A673 (cell line): ENCODE data around the gene DKKL1. TPM values are rescaled to one million over a fixed set of nuclear protein-coding genes. Genes with fewer than 3 reads are reported as not detected.

Source experiments
- BruUV-seq: library from RNA; stranded (reverse); fragments of 400-500 nt; replicated peaks from 2 replicates; lab custom pipeline; 2021; lab: Mats Ljungman, UMichigan
- CTCF ChIA-PET: fragments of 300-600 bp; sonication (Branson Sonifier 250); formaldehyde crosslinking; loops from one replicate; lab custom pipeline; 2022; ENCODE audit warnings: antibody characterized with exemption; lab: Charles Lee
- POLR2A ChIA-PET: fragments of 300-600 bp; sonication (Branson Sonifier 250); formaldehyde crosslinking; loops from one replicate; lab custom pipeline; 2022; ENCODE audit warnings: antibody characterized with exemption; ENCODE audit not compliant: low non-redundant PET; lab: Charles Lee
- DNase-seq: peaks from one replicate; pipeline ENCODE4 v3.0.0-alpha.2; 2015; ENCODE audit warnings: low spot score
- H3K27ac ChIP-seq: fragments of 200-600 bp; sonication (generic); 2 replicates; pipeline ENCODE4 v1.5.1; 2016; ENCODE audit warnings: mixed run types, low read depth, mild to moderate bottlenecking, mixed read lengths, antibody characterized with exemption, low read length; ENCODE audit not compliant: poor library complexity, severe bottlenecking
- H3K27me3 ChIP-seq: fragments of 200-600 bp; sonication (generic); replicated peaks from 2 replicates; pipeline ENCODE4 v1.6.1; 2017; ENCODE audit warnings: mixed run types, low read depth, mild to moderate bottlenecking, mixed read lengths, antibody characterized with exemption, low read length; ENCODE audit not compliant: insufficient read depth, poor library complexity
- H3K36me3 ChIP-seq: fragments of 200-600 bp; sonication (generic); 2 replicates; pipeline ENCODE4 v1.6.1; 2016; ENCODE audit warnings: mixed run types, mild to moderate bottlenecking, mixed read lengths, antibody characterized with exemption, low read length; ENCODE audit not compliant: insufficient read depth, poor library complexity, severe bottlenecking
- H3K4me1 ChIP-seq: fragments of 200-600 bp; sonication (generic); 2 replicates; pipeline ENCODE4 v1.6.1; 2017; ENCODE audit warnings: mixed run types, mild to moderate bottlenecking, mixed read lengths, antibody characterized with exemption, low read length; ENCODE audit not compliant: insufficient read depth, poor library complexity, severe bottlenecking
- H3K4me3 ChIP-seq: fragments of 200-600 bp; sonication (generic); 2 replicates; pipeline ENCODE4 v1.5.1; 2016; ENCODE audit warnings: low read depth, mixed run types, mild to moderate bottlenecking, mixed read lengths, low read length; ENCODE audit not compliant: poor library complexity, severe bottlenecking
- H3K9me3 ChIP-seq: fragments of 200-600 bp; sonication (generic); 2 replicates; pipeline ENCODE4 v1.6.1; 2016; ENCODE audit warnings: mixed run types, low read depth, mild to moderate bottlenecking, mixed read lengths, antibody characterized with exemption, low read length; ENCODE audit not compliant: poor library complexity, severe bottlenecking
- CTCF ChIP-seq: fragments of 300-800, 200-600 bp; sonication (generic); conservative IDR thresholded peaks from 2 replicates; pipeline ENCODE4 v1.5.1; 2017; ENCODE audit warnings: low read depth, mild to moderate bottlenecking, antibody characterized with exemption, low read length, moderate library complexity, mixed read lengths
- EZH2 ChIP-seq: fragments of 200-600 bp; sonication (generic); IDR thresholded peaks from 2 replicates; pipeline ENCODE4 v1.6.1; 2017; ENCODE audit warnings: borderline replicate concordance, low read depth, mild to moderate bottlenecking, mixed read lengths, antibody characterized with exemption, low read length; ENCODE audit not compliant: poor library complexity, severe bottlenecking
- intact Hi-C: fragments of 100-400 bp; cut with micrococcal nuclease; formaldehyde crosslinking; loops from one replicate; pipeline ENCODE4 v1.10.0; 2022; ENCODE audit not compliant: unreplicated experiment
- total RNA-seq: library from RNA; stranded (reverse); gene quantifications from 2 replicates; pipeline ENCODE4 v1.2.3, GENCODE V29; 2021

DKKL1 gene
- total RNA-seq, 1 experiment from 2014 or later: 1.2 TPM

- Histone ChIP-seq H3K36me3 (no peaks in the 10 kb centered on the region), H3K27me3 (peaks cover 19% of the 10 kb centered on the region), H3K27ac (no peak overlapping the region), H3K4me3 (no peak overlapping the region), H3K4me1 (no peaks in the 10 kb centered on the region), H3K9me3 (no peaks in the 10 kb centered on the region)
- POLR2A ChIA-PET: no interaction called here
- intact Hi-C loops: no loop called here
- CTCF ChIA-PET: interaction anchor here (0.6 kb wide), 1 partner anchor 343 kb away, joined by 3 read pairs; no protein-coding TSS in a partner anchor
- no TSS peak for BruUV-seq
- DNase-seq: no peak
- no peak for TF ChIP-seq EZH2
Measured at GRCh38 chr19:49415810-49416200, 52.1 kb downstream of the DKKL1 start.

GRCh38 chr19:49417088-49417487 lies 53.4 kb downstream of the DKKL1 start:
- Histone ChIP-seq H3K36me3 (no peaks in the 10 kb centered on the region), H3K9me3 (no peaks in the 10 kb centered on the region), H3K27me3 (peaks cover 31% of the 10 kb centered on the region), H3K4me3 (no peak overlapping the region), H3K27ac (no peak overlapping the region), H3K4me1 (peaks cover 5% of the 10 kb centered on the region)
- ChIA-PET CTCF (no interaction called here), POLR2A (interaction anchor here (0.5 kb wide), 1 partner anchor 193 kb away, joined by 3 read pairs; no protein-coding TSS in a partner anchor)
- TF ChIP-seq EZH2 (no peak), CTCF (no peak)
- DNase-seq: no peak
- intact Hi-C loops: no loop called here
- BruUV-seq: no TSS peak

- no TSS peak for BruUV-seq
- CTCF ChIA-PET: interaction anchor here (0.6 kb wide), 1 partner anchor 11 kb away, joined by 3 read pairs; no protein-coding TSS in a partner anchor
- H3K36me3 ChIP-seq: no peaks in the 10 kb centered on the region
- intact Hi-C loops: no loop called here
- peaks cover 8% of the 10 kb centered on the region for H3K4me1 ChIP-seq
- POLR2A ChIA-PET: no interaction called here
- no peak overlapping the region for H3K4me3 ChIP-seq
- H3K27me3 ChIP-seq: peaks cover 45% of the 10 kb centered on the region
- no peaks in the 10 kb centered on the region for H3K9me3 ChIP-seq
- no peak for DNase-seq
- TF ChIP-seq CTCF (no peak), EZH2 (no peak)
- H3K27ac ChIP-seq: no peak overlapping the region
Measured at GRCh38 chr19:49418511-49418910, 54.8 kb downstream of the DKKL1 start.

- Histone ChIP-seq H3K36me3 (no peaks in the 10 kb centered on the region), H3K9me3 (no peaks in the 10 kb centered on the region), H3K4me3 (no peak overlapping the region), H3K27me3 (peaks cover 52% of the 10 kb centered on the region), H3K4me1 (peaks cover 8% of the 10 kb centered on the region), H3K27ac (no peak overlapping the region)
- no TSS peak for BruUV-seq
- intact Hi-C loops: no loop called here
- TF ChIP-seq EZH2 (no peak), CTCF (no peak)
- ChIA-PET POLR2A (no interaction called here), CTCF (no interaction called here)
- DNase-seq: no peak
Measured at GRCh38 chr19:49419173-49419572, 55.5 kb downstream of the DKKL1 start.
